Spleen (tissue), 11 donors: ENCODE results near the gene ANKRD17. TPM values are rescaled to one million over a fixed set of nuclear protein-coding genes. Genes with fewer than 3 reads are reported as not detected.

ENCODE experiments used
- DNase-seq: peaks from one replicate; pipeline ENCODE4 v3.0.0-alpha.2; 2020
- H3K27ac ChIP-seq, 8 donors: fragments of 200-600 bp; sonication (generic) in 7 of 8; 1 replicate in 4 of 8; 2 replicates in 4 of 8; pipeline versions ENCODE4 v1.5.0 to v1.8.0; 2016 to 2021; ENCODE audit warnings: inconsistent platforms in 4 of 8, mild to moderate bottlenecking in 4 of 8, moderate library complexity in 1 of 8
- H3K27me3 ChIP-seq, 7 donors: fragments of 200-600 bp; sonication (generic) in 6 of 7; replicated peaks in 1 of 7; 1 replicate in 4 of 7; 2 replicates in 3 of 7; pipeline versions ENCODE4 v1.5.0 to v1.8.0; 2016 to 2021; ENCODE audit warnings: inconsistent platforms in 3 of 7, mild to moderate bottlenecking in 1 of 7
- H3K36me3 ChIP-seq, 6 donors: fragments of 200-600 bp; sonication (generic) in 5 of 6; 1 replicate in 4 of 6; 2 replicates in 2 of 6; pipeline versions ENCODE4 v1.5.0 to v1.8.0; 2016 to 2021; ENCODE audit warnings: inconsistent platforms in 2 of 6
- H3K4me1 ChIP-seq, 6 donors: fragments of 200-600 bp; sonication (generic) in 5 of 6; 1 replicate in 3 of 6; 2 replicates in 3 of 6; pipeline versions ENCODE4 v1.5.0 to v1.8.0; 2016 to 2021; ENCODE audit warnings: inconsistent platforms in 3 of 6
- H3K4me3 ChIP-seq, 8 donors: fragments of 200-600 bp; sonication (generic) in 7 of 8; 1 replicate in 4 of 8; 2 replicates in 4 of 8; pipeline versions ENCODE4 v1.5.0 to v1.8.0; 2016 to 2021; ENCODE audit warnings: inconsistent platforms in 4 of 8, mild to moderate bottlenecking in 4 of 8, moderate library complexity in 2 of 8
- H3K9me3 ChIP-seq, 8 donors: fragments of 200-600 bp; sonication (generic) in 7 of 8; 1 replicate in 4 of 8; 2 replicates in 4 of 8; pipeline versions ENCODE4 v1.5.0 to v1.8.0; 2016 to 2021; ENCODE audit warnings: inconsistent platforms in 4 of 8
- POLR2A ChIP-seq, 3 donors: fragments of 450-650 bp; IDR thresholded peaks; one replicate each; pipeline ENCODE4 v1.5.1; 2017; ENCODE audit warnings: antibody characterized with exemption in 3 of 3, mild to moderate bottlenecking in 1 of 3
- POLR2AphosphoS5 ChIP-seq, 3 donors: sonication (generic); formaldehyde crosslinking; IDR thresholded peaks; one replicate each; pipeline ENCODE4 v1.5.1; 2017; ENCODE audit warnings: antibody characterized with exemption in 3 of 3
- WGBS, 5 donors: extraction: QIAGEN DNeasy Blood & Tissue Kit in 3 of 5; methylation state at CpG; one replicate each; pipeline versions ENCODE4 v1.1.5 to v1.1.7; 2013 to 2018; 5-methylcytosine and 5-hydroxymethylcytosine counted together
- intact Hi-C: fragments of 100-400 bp; cut with DNase I; formaldehyde crosslinking; loops from one replicate; pipeline ENCODE4 v1.15.0; 2023; ENCODE audit warnings: low total_unique reads
- polyA plus RNA-seq, 3 donors: library from polyadenylated mRNA; stranded (reverse); fragments of 200-250 nt; gene quantifications; one replicate each; pipeline ENCODE4 v1.2.1, GENCODE V29; 2013
- total RNA-seq, 7 donors: library from RNA; depleted of rRNA in 3 of 7; stranded (reverse); fragments of >200 nt in 3 of 7; fragmentation: NEBNext Ultra II Directional in 4 of 7; extraction: Animal tissue kit (Norgen Biotek cat#: 25700) in 4 of 7; gene quantifications; one replicate each; pipeline versions ENCODE4 v1.1.0 to v1.2.1, GENCODE V29; 2016 to 2021
- TF ChIP-seq, protein P1 (sequence below), 11 experiments: fragments of 200-600 bp in 7 of 11; fragments of 450-650 bp in 4 of 11; sonication (generic) in 4 of 11; IDR thresholded peaks in 8 of 11; conservative IDR thresholded peaks in 3 of 11; 1 replicate in 7 of 11; 2 replicates in 4 of 11; pipeline versions ENCODE4 v1.4.0 to v1.8.0; 2016 to 2021; ENCODE audit warnings: antibody characterized with exemption in 11 of 11, inconsistent platforms in 4 of 11, mild to moderate bottlenecking in 1 of 11
- donor health status: healthy with polysubstance abuse.
- donor health status: DM: no; HTN: no; CAD: no; lungs with moderate emphysema.
- donor health status: DM: no; HTN: no; CAD: no.
- donor health status: Bipolar disorder and iron deficiency.
- donor health status: healthy.
- donor health status: DM: no; HTN: no; CAD: no.
- donor health status: DM: yes; HTN: yes; CAD: no.

ANKRD17 gene
- total and polyA plus RNA-seq, 10 donors: 7.1 to 71.5 (median 60.0) TPM

DNA sequence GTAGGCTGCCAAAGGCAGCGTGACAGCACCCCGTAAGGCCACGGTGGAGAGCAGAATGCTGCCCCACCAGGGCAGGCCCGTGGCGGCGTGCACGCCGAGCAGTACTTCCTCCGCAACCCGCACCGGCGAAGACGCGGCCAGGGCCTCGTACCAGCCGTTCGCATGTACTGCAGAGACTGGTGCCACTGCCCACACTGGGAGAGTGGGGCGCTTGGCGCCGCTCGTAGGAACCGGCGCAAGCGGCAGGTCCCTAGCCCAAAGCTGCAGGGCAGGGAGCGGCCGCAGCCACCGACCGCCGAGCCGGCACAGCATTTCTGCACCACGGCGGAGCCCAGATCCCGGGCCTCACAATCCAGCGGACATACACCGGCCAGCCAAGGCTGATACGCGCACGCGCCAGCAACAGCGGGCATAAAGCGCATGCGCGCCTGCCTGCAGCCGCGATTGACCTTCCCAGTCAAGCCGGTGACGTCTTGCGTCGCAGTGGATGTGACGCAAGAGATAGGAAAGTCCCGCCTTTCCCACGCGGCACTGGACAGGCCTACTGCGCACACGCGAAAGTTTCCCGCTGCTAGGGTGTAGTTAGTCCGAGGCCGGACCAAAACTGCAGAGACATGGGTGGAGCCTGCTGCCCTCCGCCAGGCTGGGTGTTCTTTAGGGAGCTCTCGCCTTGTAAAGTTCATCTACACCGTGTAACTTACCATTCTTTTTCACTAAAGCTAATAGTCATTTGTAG lies 189.1 kb downstream of the ANKRD17 start, which contains the start of gene COX18:
Gene COX18, minus strand, starts transcription at position 379 of the 736 bp plus-strand sequence. Its CDS starts 67 bp downstream, at position 312.
- Histone ChIP-seq H3K36me3 (peaks cover 0 to 24% (median 1%) of the 10 kb centered on the region in 6 donors), H3K4me3 (peak within 1 kb of the TSS; percentile 67 to 90 (median 74)), H3K27me3 (no peaks in the 10 kb centered on the region), H3K4me1 (peaks cover 8 to 55% (median 33%) of the 10 kb centered on the region in 6 donors), H3K27ac (peak within 1 kb of the TSS; percentile 97 to 99 (median 98)), H3K9me3 (no peaks in the 10 kb centered on the region)
- intact Hi-C loops: loop anchor here (5.0 to 10.0 kb wide), 2 partner anchors 175 to 193 kb away; no protein-coding TSS in a partner anchor
- WGBS, 5 donors: 0% methylated on average over 25 to 62 of the region's 62 CpGs
- DNase-seq: peak; percentile 99
- TF ChIP-seq POLR2A (IDR thresholded peaks at IDR 0.05) (peak; percentile 44 to 90 (median 78)), POLR2AphosphoS5 (IDR thresholded peaks at IDR 0.05) (peak; percentile 97 to 99 (median 99))
- TF ChIP-seq, protein P1, sequence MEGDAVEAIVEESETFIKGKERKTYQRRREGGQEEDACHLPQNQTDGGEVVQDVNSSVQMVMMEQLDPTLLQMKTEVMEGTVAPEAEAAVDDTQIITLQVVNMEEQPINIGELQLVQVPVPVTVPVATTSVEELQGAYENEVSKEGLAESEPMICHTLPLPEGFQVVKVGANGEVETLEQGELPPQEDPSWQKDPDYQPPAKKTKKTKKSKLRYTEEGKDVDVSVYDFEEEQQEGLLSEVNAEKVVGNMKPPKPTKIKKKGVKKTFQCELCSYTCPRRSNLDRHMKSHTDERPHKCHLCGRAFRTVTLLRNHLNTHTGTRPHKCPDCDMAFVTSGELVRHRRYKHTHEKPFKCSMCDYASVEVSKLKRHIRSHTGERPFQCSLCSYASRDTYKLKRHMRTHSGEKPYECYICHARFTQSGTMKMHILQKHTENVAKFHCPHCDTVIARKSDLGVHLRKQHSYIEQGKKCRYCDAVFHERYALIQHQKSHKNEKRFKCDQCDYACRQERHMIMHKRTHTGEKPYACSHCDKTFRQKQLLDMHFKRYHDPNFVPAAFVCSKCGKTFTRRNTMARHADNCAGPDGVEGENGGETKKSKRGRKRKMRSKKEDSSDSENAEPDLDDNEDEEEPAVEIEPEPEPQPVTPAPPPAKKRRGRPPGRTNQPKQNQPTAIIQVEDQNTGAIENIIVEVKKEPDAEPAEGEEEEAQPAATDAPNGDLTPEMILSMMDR (IDR thresholded peaks at IDR 0.05 in 8 of 11, conservative IDR thresholded peaks at IDR 0.05 in 3 of 11): peak in 4 of 11 experiments; percentile 10 to 36 (median 18)

DNA sequence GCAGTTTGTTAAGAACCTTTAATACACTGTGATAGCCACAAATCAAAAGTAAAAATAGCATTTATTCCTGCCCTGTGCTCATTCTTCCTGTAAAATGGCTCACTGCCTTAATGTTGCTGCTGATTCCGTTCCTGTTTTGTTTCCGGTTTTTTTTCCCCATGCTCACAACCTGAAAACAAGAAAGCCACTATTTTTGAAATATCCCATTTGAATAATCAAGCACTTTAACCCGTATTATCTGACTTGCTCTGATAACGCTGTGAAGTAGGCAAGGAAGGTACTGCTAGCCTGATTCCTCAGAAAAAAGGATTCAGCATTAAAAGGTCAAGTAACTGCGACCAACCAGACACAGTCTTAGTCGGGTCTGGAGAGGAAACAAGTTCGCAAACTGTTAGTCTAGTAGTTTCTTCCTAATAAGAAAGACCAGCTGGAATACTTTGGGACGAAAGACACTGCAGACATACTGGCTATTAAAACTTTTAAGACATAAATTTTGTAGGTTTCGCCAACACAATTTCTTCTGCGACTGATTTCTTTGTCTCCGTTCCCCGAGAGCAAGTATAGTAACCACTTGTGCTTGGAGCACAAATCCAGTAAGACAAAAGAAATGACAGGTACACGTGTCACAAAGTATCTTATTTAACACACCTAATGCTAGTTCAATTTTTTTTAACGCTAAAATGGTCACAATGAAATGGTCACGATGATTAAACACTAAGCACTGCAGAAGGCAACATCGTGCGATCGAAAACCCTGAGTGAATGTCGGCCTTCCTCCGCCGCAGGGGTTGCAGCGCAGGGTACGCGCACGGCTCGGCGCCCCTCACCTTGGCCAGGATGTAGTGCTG lies 189.9 kb downstream of the ANKRD17 start:
- peak overlapping the region; percentile 67 to 90 (median 74) for H3K4me3 ChIP-seq
- TF ChIP-seq, protein P1 (IDR thresholded peaks at IDR 0.05 in 8 of 11, conservative IDR thresholded peaks at IDR 0.05 in 3 of 11): peak in 1 of 11 experiments; percentile 21
- TF ChIP-seq POLR2A (IDR thresholded peaks at IDR 0.05): no peak
- TF ChIP-seq POLR2AphosphoS5 (IDR thresholded peaks at IDR 0.05): no peak
- WGBS, 5 donors: 0 to 1% (median 0%) methylated on average over 18 to 27 of the region's 27 CpGs
- intact Hi-C loops: loop anchor here (5.0 to 10.0 kb wide), 2 partner anchors 176 to 194 kb away; no protein-coding TSS in a partner anchor
- H3K9me3 ChIP-seq: no peaks in the 10 kb centered on the region
- peak overlapping the region; percentile 97 to 99 (median 98) for H3K27ac ChIP-seq
- no peak for DNase-seq
- H3K4me1 ChIP-seq: peaks cover 8 to 61% (median 33%) of the 10 kb centered on the region in 6 donors
- no peaks in the 10 kb centered on the region for H3K27me3 ChIP-seq
- peaks cover 0 to 24% (median 7%) of the 10 kb centered on the region in 6 donors for H3K36me3 ChIP-seq

DNA sequence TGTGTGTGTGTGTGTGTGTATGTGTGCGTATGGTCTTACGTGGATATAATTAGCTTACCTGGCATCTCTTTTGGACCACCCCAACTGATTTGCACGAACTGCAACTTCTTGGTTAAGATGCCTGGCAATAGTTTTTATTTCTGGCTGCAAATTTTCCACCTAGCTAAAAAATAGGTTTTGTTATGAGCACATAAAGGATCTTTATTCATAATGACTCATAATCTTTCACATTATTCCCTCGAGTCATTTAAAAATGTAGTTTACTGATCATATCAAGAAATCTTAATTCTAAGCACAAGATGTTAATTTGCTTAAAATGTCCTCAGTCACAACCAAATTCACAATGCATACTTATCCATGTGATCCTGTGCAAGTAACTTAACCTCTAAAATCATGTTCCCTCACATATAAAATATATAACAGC lies 190.6 kb downstream of the ANKRD17 start:
- Histone ChIP-seq H3K4me3 (peak overlapping the region; percentile 67 to 90 (median 74)), H3K9me3 (no peaks in the 10 kb centered on the region), H3K27me3 (no peaks in the 10 kb centered on the region), H3K36me3 (peaks cover 0 to 26% (median 13%) of the 10 kb centered on the region in 6 donors), H3K27ac (peak overlapping the region; percentile 97 to 99 (median 98)), H3K4me1 (peaks cover 8 to 61% (median 33%) of the 10 kb centered on the region in 6 donors)
- intact Hi-C loops: loop anchor here (5.0 to 10.0 kb wide), 2 partner anchors 177 to 194 kb away; no protein-coding TSS in a partner anchor
- 33 to 44% (median 34%) methylated on average over 4 of the region's 4 CpGs for WGBS, 5 donors
- TF ChIP-seq POLR2AphosphoS5 (IDR thresholded peaks at IDR 0.05) (no peak), POLR2A (IDR thresholded peaks at IDR 0.05) (no peak)
- TF ChIP-seq, protein P1 (IDR thresholded peaks at IDR 0.05 in 8 of 11, conservative IDR thresholded peaks at IDR 0.05 in 3 of 11): no peak
- no peak for DNase-seq
